Epithelial cell of proximal tubule (primary cell): ENCODE measurements around the gene VWA7. TPM values are rescaled to one million over a fixed set of nuclear protein-coding genes. Genes with fewer than 3 reads are reported as not detected.

ENCODE experiments used
- DNase-seq: peaks from one replicate; pipeline ENCODE4 v3.0.0-alpha.2; 2011; ENCODE audit warnings: low read depth
- H3K4me3 ChIP-seq: 2 replicates; pipeline ENCODE4 v1.5.1; 2011; ENCODE audit warnings: low read depth, mild to moderate bottlenecking, low read length
- total RNA-seq: library from RNA; depleted of rRNA; stranded (reverse); fragments of >200 nt; gene quantifications from 2 replicates; pipeline ENCODE4 v1.2.3, GENCODE V29; 2015
- TF ChIP-seq, protein P1 (sequence below): conservative IDR thresholded peaks from 2 replicates; pipeline ENCODE4 v1.5.1; 2012; ENCODE audit warnings: low read depth, mild to moderate bottlenecking, low read length

VWA7 gene
- total RNA-seq, 1 donor from 2014 or later, result 2.2 TPM

DNA sequence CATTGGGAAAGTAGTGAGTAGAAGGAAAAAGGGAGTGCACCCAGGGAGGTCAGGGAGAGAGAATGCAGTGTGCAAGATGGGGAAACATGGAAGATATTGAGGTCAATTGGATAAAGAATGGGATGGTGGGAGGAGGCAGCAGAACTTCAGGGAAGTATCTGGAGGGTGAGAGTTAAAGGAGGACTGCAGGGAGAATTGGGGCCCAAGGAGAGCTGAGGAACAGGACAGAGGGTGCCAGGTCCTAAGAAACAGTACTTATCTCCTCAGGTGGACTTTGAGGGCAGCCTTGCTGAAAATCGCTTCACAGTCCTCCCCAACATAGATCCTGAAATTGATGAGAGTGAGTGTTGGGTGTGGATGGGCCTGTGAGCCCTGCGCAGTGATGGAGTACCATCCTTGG, 18.8 kb downstream of the VWA7 start:
- DNase-seq, result no peak
- H3K4me3 ChIP-seq, result no peak overlapping the region
- TF ChIP-seq, protein P1, sequence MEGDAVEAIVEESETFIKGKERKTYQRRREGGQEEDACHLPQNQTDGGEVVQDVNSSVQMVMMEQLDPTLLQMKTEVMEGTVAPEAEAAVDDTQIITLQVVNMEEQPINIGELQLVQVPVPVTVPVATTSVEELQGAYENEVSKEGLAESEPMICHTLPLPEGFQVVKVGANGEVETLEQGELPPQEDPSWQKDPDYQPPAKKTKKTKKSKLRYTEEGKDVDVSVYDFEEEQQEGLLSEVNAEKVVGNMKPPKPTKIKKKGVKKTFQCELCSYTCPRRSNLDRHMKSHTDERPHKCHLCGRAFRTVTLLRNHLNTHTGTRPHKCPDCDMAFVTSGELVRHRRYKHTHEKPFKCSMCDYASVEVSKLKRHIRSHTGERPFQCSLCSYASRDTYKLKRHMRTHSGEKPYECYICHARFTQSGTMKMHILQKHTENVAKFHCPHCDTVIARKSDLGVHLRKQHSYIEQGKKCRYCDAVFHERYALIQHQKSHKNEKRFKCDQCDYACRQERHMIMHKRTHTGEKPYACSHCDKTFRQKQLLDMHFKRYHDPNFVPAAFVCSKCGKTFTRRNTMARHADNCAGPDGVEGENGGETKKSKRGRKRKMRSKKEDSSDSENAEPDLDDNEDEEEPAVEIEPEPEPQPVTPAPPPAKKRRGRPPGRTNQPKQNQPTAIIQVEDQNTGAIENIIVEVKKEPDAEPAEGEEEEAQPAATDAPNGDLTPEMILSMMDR, result no peak

- H3K4me3 ChIP-seq, result no peak overlapping the region
- TF ChIP-seq, protein P1, result no peak
- no peak for DNase-seq
Observed at GRCh38 chr6:31752739-31753319, 24.3 kb downstream of the VWA7 start.

DNA sequence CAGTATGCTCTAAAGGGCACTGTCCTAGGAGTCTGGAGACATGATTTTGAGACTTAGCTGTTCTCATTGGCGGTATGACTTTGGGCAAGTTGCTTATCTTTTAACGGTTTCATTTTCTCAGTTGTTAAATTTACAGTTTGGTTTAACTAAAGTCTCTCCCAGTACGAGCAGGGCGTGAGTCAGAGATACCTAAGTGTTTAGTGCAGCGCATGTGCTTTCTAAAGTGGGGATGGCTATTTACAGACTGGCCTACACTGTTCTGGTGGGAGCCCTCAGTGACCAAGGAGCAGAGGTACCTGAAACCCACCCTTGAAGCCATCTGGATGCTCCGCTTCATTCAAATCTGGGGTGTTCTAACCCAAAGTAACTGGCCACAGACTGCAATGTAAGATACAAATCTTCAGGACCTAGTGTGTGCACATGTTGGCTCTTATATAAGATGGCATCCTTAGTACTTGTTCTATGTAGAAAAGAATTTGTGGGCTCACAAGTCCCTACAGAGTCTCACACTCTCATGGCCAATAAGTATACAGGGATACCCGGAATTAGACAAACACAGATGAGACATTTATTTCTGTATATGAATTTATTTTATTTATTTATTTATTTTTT, 26.6 kb downstream of the VWA7 start:
- no peak for DNase-seq
- TF ChIP-seq, protein P1, result no peak
- H3K4me3 ChIP-seq, result no peak overlapping the region

- DNase-seq, result no peak
- no peak overlapping the region for H3K4me3 ChIP-seq
- TF ChIP-seq, protein P1, result no peak
Observed at GRCh38 chr6:31749301-31750036, 27.7 kb downstream of the VWA7 start.

GRCh38 chr6:31744422-31744821, 32.7 kb downstream of the VWA7 start:
- no peak for DNase-seq
- H3K4me3 ChIP-seq, result no peak overlapping the region
- TF ChIP-seq, protein P1, result no peak

- no peak overlapping the region for H3K4me3 ChIP-seq
- DNase-seq, result no peak
- TF ChIP-seq, protein P1, result no peak
Observed at GRCh38 chr6:31742894-31743293, 34.2 kb downstream of the VWA7 start.

- DNase-seq, result no peak
- no peak overlapping the region for H3K4me3 ChIP-seq
- TF ChIP-seq, protein P1, result no peak
Observed at GRCh38 chr6:31741815-31742214, 35.3 kb downstream of the VWA7 start.
